ENCODE measurements around the gene SIRT3.

GRCh38 chr11:279040-279965 is 43.2 kb upstream of the SIRT3 start:
- TF ChIP-seq POLR2A (IDR thresholded peaks at IDR 0.05) (no peak), CTCF (IDR thresholded peaks at IDR 0.05) (no peak)
